Stimulated activated CD4-positive, alpha-beta T cell treated with anti-CD3 and anti-CD28 coated beads, Interleukin-4, amount 100 ng/mL, for 1 hour (primary cell): Measurements from ENCODE around the gene ZC3H7B.
"Not testable (repeated sequence)": the region's sequence is repeated elsewhere in the genome, so short reads cannot be mapped to it uniquely, and the experiment has no call there.

Source experiments
- DNase-seq: peaks from one replicate; pipeline ENCODE4 v3.0.0-alpha.2; 2020

The ZC3H7B gene

DNA sequence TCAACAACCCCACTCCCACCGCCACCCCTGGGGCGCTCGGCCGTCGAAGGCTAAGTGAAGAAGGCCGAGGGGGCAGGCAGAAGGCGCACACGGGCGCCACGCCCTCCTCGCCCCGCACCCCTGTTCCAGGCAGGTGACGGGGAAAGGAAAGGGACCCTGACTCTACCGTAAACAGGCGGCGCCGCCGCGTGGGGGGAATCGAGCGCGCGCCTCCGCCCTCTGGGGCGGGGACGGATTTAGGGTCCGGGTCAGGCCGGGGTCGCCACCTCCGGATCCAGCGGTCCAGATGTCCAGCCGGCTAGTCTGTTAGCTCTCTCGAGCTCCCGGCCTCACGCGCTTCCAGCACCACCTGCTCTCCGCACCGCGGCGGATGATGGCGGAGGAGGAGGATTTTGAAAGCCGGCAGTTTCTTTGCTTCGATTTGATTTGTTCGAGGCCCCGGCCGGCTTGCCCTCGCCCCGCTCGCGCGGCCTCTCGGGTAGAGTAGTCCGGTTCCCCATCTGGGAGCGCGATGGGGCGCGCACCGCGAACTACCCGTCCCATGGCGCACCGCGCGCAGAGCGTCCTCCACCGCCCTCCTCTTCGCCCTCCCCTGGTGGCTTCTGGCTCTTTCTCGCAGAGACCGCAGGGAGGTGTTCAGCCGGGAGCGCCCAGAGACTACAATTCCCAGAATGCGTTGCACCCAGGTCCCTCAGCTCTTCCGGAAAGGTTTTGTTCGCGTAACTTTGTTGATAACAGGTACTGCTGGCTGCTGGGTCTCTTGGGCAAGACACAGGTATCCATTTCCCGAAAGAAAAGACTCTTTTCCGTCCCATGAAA, 15.3 kb upstream of the ZC3H7B start, which contains the start of gene RANGAP1:
Gene RANGAP1, minus strand, starts transcription at position 368 of the 819 bp plus-strand sequence. CDS start 5,143 bp downstream, outside the sequence.
- DNase-seq, result peak; percentile 97

DNA sequence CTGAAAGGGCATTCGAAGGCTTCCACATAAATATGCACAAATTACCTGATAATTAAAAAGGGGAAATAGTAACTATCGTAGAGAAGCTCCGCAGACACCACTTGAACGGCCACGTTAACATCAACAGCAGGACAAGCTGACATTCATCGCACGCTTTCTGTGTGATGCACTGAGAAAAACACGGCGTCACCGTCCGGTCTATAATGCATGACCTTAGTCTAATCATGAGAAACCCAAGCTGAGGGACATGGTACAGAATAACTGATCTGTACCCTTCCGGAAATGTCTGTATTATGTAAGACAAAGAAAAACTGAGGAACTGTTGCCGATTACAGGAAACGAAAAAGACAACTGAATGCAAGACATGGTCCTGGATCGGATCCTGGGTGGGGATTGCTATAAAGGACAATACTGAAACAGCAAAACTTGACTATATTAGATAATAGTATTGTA, 14.7 kb upstream of the ZC3H7B start:
- DNase-seq, result peak; percentile 32

DNA sequence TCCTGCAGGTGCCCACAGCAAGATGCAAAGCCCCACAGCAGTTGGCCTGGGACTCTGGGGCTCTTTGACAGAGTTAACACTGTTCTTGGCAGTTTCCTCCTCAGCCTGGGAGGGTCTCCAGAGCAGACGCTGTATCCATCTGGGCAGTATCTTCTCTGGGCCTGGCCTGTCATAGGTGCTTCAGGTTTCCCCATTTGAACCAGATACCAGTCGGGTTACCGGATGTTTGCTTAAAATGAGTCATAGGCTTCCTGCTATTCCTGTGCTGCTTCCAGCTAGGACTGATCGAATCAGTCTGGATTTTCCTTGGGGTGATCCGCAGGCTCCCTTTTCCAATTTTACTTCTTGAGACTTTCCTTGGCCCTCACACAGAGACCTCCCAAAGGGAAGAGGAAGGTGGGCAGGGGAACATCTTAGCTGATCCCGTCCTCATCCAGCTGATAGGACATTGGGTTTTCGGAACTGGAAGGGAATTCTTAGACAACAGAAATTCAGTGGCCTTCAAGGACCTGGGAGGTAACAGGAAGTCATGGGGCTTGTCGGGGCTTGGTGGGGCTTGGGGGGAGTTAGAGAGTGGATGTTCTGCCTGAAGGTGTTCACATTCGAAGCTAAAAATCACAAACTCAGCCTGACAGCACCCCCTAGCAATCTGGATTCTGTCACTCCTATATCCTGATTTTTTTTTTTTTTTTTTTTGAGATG, 12.9 kb upstream of the ZC3H7B start:
- DNase-seq, result no peak

DNA sequence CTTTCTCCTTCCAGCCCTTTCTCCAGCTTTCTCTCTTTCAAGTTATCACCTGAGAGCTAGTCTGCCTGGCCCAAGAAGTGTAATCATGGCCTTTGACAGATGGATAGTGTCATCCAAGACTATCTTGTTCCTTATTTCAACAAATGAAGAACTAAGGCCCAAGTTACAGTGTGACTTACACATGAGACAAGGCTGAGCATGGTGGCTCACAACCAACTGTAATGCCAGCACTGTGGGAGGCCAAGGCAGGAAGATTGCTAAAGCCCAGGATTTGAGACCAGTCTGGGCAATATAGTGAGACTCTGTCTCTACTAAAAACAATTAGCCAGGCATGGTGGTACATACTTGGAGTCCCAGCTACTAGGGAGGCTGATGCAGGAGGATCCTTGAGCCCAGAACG, 11.7 kb upstream of the ZC3H7B start:
- DNase-seq, result no peak

DNA sequence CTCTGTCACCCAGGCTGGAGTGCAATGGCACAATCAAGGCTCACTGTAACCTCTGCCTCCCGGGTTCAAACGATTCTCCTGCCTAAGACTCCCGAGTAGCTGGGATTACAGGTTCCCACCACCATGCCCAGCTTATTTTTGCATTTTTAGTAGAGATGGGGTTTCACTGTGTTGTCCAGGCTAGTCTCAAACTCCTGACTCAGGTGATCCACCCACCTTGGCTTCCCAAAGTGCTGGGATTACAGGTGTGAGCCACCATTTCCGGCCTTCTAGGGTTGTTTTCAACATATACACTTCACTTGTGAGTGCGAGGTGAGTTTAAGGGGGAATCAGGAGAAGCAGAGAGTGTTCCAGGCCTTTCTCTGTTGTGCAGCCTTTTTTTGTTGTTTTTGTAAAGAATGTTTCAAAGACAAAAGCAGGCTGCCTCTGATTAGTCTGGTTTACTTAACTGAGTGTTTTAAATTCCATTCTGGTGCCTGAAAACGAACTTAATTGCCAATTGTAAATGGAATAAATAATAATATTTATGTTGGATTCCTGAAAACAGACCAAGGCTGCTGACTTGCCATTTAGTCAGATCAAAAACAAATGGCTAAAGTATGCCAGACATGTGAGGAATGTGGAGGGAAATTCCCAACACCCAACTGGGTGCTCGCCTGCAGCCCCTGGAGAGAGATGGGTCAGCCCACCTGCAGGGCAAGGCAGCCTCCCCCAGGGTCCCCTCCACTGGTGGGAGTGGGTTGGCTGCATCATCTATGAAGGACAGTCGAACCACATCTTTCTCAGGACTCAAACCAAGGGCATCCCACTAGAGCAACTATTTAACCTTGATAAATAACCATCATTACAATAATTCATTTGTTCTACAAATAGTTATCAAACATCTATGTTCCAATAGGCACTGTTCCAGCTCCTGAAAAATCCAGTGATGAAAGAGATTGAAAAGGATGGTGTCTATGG, 10.8 kb upstream of the ZC3H7B start:
- no peak for DNase-seq

DNA sequence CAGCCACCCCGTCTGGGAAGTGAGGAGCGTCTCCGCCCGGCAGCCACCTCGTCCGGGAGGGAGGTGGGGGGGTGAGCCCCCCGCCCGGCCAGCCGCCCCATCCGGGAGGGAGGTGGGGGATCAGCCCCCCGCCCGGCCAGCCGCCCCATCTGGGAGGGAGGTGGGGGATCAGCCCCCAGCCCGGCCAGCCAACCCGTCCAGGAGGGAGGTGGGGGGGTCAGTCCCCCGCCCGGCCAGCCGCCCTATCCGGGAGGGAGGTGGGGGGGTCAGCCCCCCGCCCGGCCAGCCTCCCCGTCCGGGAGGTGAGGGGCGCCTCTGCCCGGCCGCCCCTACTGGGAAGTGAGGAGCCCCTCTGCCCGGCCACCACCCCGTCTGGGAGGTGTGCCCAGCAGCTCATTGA, 6.5 kb upstream of the ZC3H7B start:
- DNase-seq, result not testable (repeated sequence)

DNA sequence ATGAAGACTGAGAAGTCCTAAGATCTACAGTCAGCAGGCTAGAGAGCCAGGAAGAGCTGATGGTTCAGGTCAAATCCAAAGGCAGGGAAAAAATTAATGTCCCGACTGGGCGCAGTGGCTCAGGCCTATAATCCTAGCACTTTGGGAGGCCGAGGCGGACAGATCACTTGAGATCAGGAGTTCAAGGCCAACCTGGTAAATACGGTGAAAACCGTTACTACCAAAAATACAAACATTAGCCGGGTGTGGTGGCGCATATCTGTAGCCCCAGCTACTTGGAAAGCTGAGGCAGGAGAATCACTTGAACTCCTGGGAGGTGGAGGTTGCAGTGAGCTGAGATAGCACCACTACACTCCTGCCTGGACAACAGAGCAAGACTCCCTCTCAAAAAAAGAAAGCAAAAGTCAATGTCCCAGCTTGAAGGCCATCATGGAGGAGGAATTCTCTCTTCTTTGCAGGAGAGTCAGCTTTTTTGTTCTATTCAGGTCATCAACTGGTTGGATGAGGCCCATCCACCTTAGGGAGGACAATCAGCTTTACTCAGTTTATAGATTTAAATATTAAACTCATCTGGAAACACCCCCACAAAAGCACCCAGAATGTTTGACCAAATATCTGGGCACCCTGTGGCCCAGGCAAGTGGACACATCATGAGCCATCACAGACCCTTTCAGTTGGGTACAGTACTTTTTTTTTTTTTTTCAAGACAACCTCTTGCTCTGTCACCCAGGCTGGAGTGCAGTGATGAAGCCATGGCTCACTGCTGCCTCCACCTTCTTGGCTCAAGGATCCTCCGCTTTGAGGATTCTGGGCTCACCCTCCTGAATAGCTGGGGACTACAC, 4.3 kb upstream of the ZC3H7B start:
- DNase-seq, result no peak

DNA sequence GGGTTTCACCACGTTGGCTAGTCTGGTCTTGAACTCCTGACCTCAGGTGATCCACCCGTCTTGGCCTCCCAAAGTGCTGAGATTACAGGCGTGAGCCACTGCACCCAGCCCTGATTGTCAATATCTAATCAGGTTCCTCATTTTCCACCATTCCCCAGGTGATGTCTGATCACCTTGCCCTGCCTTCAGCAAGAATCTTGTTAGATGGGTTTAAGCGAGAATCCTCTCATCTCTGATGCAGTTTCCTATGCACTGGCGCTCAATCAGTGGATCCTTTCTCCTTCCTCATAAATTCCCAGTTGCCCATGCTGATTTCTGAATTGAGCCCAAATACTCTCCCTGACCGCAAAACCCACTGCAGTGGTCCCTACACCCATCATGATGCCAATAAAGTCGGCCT, 664 bp upstream of the ZC3H7B start:
- no peak for DNase-seq

DNA sequence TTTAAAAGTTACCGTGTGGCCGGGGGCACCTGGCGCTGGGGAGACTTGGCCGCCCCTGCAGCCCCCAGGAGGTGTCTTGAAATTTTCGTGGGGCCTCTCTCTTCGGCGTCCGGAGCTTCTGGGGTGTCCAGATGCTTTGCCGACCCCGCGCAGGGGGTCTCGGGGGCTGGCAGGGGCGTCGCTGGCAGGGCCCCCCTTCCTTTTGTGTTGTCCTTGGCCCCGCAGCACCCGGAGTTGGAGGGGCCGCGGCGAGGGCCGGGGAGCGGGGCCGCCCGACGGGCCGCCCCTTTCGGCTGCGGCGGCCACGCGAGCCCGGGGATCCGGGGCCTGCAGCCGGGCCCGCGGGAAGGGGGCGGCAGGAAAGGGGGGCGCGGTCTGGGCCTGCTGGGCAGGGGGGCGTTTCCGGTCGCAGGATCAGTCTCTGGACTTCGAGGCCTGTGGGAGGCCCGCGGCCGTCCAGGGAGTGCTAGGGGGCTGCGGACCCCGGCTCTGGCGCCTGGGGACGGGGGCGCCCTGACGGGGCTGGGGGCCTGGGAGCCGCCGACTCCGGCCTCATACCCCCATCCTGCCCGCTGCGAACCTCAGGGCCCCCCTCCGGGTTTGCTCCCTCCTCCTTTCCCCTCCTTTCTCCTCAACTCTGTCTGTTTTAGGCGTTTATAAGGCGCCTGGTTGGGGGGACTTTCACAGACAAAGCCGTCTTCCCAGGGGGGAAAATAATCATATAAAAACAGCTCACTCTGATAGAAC, 869 bp downstream of the ZC3H7B start:
- DNase-seq, result peak; percentile 8

DNA sequence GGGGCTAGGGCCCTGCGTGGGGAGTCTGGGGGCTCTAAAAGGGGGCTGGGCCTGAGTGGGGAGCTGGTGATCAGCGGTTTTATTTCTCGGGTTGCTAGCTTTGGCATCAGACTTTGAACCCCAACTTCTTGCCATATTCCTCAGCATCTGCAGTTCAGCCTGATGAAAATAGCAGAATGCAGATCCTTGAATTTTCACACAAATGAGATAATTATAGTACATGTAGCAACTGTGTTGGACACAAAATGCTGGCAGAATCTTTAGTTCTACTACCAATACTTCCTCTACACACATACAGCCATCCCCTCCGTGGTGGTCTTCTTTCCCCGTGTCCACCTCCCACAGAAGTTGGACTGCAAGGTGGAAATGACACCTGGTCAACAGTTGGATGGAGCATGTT, 1.5 kb downstream of the ZC3H7B start:
- DNase-seq, result no peak

DNA sequence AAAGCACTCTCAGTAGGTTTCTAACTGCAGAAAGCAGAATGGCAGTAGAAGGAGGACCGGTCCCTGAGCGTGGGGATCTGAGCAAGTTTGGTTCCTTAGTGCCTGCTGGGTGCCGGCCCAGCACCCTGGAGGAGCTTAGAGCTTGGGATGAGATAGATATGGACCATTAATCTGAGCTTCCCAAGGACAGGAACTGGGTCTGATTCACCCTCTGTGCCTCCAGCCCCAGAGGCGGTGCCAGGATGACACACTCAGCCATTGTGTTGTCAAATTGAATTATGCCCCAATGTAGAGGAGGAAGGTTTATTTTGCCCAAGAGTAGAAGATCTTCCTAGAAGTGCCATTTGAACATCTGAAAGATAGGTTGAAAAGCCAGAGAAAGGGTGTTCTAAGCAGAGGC, 4.3 kb downstream of the ZC3H7B start:
- no peak for DNase-seq

DNA sequence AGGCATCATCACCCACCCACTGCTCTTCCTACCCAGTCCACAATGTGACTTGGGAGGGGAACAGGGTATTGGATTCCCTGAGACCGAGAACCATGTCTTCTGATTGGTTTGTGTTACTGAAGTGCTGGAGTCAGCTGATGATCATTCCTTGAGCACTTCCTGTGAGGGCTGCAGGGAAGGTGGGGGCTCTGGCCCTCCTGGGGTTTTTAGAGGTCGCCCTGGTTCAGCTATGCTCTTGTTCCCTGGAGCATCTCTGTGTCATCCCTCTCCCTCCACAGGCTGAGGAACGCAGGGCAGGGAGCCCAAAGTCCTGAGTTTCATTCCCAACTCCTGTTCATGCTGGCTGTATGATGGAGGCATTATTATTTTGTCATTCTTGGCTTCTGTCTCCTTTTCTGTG, 6.7 kb downstream of the ZC3H7B start:
- no peak for DNase-seq

DNA sequence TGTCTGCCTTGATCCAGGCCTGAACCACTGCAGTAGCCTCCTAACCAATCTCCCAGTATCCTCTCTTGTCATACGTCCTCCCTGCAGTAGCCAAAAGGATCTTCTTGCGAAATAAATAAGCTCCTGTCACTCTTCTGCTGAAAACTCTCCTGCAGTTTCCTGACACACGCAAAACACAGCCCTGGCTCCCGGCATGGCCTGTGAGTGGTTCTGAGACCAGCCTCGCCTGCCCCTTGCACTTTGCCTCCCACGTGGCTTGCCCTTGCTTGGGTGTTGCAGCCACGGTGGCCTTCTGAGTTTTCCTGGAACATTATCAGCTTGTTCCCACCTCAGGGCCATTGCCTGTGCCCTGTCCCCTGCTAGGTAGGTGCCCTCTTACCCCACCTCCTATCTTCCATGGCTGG, 7.2 kb downstream of the ZC3H7B start:
- no peak for DNase-seq

DNA sequence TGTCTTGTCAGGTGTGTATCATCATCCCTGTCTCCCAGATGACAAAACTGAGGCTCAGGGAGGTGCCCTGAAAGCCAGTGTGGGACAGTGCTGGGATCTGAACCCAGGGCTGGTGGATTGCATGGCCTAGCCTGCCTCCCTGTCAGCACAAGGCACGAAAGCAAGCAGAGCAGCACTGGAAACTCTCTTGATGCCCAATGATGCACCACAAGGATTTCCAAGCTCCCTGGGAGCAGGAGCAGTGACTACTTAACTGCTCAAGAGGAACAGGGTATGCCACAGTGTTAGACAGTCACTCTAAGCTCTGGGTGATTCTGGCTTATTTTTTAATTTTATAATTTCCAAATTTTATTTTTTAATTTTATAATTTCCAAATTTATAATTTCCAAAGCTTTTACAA, 9.0 kb downstream of the ZC3H7B start:
- DNase-seq, result no peak

DNA sequence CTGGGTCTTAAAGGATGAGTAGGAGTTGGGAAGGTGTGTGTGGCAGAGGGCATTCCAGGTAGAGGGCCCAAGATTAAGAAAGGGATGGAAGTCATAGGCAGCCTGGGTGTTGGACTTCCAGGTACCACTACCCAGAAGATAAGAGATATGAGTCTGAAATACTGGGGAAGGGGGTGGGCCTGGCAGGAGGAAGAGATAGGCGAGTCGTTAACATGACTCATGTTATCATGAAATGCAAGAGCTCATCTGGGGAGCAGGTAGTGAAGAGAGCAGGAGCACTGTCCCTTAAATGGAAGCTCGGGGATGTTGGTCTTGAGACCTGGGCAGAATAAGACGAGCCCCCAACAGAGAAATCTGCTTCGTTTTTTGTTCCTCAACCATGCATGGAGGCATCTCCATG, 10.2 kb downstream of the ZC3H7B start:
- DNase-seq, result no peak

DNA sequence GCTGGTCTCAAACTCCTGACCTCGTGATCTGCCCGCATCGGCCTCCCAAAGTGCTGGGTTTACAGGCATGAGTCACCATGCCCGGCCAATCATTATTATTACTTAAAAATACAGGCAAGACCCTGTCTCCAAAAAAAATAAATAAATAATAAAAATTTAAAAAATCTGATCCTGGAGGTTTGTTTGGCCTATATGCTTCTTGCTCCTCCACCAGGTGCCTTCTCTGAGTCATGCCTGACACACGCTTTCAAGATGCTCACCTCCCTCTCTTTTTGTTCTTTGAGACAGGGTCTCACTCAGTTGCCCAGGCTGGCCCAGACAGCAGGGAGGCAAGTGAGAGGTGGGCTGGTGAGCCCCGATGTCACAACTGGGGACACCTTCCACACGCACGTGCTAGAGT, 13.5 kb downstream of the ZC3H7B start:
- no peak for DNase-seq

DNA sequence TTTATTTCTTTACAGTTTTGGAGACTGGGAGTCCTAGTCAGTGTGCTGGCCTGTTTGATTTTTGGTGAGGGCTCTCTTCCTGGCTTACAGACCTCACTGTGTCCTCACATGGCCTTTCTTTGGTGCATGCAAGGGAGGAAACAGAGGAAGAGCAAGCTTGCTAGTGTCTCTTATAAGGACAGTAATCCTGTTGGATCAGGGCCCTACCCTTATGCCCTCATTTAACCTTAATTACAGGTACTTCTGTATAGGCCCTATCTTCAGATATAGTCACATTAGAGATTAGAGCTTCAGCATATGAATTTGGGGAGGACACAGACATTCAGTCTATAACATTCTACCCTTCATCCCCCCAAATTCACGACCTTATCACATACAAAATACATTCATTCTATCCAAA, 14.3 kb downstream of the ZC3H7B start:
- DNase-seq, result no peak

DNA sequence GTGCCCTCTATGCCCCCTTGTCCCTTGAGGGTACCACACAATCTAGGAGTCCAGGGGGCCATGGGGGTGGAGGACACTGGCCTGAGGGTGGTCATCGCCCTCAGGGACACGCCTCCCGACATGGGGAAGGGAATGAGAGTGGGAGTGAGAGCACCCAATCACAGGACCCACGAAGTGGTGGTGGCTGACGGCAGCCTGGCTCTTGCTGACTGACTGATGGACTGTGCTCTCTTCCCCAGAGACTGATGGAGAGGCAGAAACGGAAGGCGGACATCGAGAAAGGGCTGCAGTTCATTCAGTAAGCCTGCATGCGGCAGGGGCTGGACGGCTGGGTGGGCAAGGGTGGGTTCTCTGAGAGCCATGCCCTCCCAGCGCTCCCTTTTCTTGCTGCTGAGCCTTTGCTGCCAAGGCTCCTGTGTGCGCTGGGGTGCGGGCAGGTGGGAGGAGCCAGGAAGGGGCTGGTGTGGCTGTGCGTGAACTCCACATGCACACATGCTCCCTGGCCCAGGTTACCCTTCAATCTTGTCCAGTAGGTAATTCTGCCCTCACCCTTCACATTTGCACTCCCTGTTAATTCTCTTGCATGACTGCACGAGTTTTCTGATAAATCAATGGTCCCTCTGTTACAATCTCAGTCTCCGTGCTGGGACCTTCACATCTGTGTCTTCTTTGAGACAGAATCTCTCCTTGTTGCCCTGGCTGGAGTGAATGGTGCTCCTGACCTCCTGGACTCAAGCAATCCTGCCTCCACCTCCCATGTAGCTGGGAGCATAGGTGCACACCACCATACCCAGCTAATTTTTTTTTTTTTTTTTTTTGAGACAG, 19.3 kb downstream of the ZC3H7B start:
- DNase-seq, result no peak

DNA sequence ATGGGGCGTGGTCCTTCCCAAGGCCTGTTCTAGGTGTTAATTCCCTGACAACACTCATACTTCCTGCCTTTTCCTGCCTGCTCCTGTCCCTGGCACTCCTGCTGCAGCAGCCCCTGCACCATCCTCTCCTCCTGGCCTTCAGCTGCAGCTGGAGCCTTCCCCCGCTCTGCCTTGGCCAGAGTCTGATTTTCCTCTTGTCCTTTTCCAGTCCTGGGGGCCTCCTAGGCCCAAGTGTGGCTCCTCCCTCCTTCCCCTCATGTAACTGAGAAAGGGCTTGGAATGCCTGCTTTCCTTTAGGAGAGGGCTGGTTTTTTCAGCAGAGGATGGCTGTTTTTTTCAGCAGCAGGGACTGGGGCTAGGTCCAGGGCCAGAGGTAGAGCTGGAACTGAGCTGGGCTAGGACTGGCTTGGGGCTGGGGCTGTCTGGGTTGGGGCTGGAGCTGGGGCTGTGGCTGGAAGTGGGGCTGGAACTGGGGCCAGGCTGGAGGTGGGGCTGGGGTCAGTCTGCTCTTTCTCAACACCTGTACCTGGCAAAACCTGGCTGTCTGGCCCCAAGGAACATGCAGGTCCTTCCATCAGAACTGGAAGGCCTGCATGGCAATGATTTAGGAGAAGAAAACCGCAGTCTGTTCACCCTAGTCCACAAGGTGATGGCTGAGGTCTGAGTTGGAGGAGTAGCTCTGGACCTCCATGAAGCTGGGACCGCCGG, 23.6 kb downstream of the ZC3H7B start:
- no peak for DNase-seq

DNA sequence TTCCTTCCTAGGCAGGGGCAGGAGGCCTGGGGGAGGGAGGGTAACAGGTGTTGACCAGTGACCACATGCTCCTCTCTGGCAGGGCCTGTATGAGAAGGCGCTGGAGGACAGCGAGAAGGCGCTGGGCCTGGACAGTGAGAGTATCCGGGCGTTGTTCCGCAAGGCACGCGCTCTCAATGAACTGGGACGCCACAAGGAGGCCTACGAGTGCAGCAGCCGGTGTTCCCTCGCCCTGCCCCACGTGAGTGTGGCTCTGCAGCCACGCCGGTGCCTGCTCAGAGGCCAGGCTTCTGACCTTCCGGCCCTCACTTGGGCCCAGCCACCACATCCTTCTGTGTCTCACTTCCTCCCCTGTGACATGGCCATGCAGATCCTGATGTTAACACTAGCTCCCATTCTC, 25.8 kb downstream of the ZC3H7B start:
- no peak for DNase-seq
